IMR-90 (cell line): Measurements from ENCODE around the gene MYF6. TPM values are rescaled to one million over a fixed set of nuclear protein-coding genes. Genes with fewer than 3 reads are reported as not detected.

Source experiments
- ATAC-seq: fragments of 200-7000 bp; cut with Tn5 transposase; 2 replicates; pipeline ENCODE4 v1.9.1; 2020; ENCODE audit warnings: low read depth, mild to moderate bottlenecking, moderate library complexity
- BruUV-seq: library from RNA; stranded (reverse); fragments of 400-500 nt; replicated peaks from 2 replicates; lab custom pipeline; 2021; lab: Mats Ljungman, UMichigan
- CTCF ChIA-PET: fragments of 300-600 bp; formaldehyde crosslinking; extraction: SDS; loops from one replicate; lab custom pipeline; 2021; ENCODE audit warnings: antibody characterized with exemption; lab: Yijun Ruan, JAX
- POLR2A ChIA-PET: fragments of 300-600 bp; sonication (Branson Sonifier 250); formaldehyde crosslinking; loops from one replicate; lab custom pipeline; 2022; ENCODE audit warnings: antibody characterized with exemption; ENCODE audit not compliant: unreplicated experiment; lab: Charles Lee
- DNase-seq: peaks from one replicate; pipeline ENCODE4 v3.0.0; 2013
- H2AFZ ChIP-seq: replicated peaks from 2 replicates; pipeline ENCODE3; 2013; ENCODE audit warnings: low read length, mild to moderate bottlenecking; ENCODE audit not compliant: poor library complexity
- H2AK5ac ChIP-seq: 2 replicates; pipeline ENCODE4 v1.6.1; 2013; ENCODE audit warnings: low read depth, low read length, inconsistent platforms
- H2AK9ac ChIP-seq: replicated peaks from 2 replicates; pipeline ENCODE3; 2013; ENCODE audit warnings: mild to moderate bottlenecking, low read depth, low read length, moderate library complexity; ENCODE audit not compliant: poor library complexity
- H2BK120ac ChIP-seq: 2 replicates; pipeline ENCODE4 v1.6.1; 2013; ENCODE audit warnings: low read depth, low read length, inconsistent platforms
- H2BK15ac ChIP-seq: 3 replicates; pipeline ENCODE4 v1.6.1; 2013; ENCODE audit warnings: low read depth, low read length, inconsistent platforms
- H2BK20ac ChIP-seq: 2 replicates; pipeline ENCODE4 v1.6.1; 2013; ENCODE audit warnings: low read depth, mild to moderate bottlenecking, inconsistent platforms, low read length, moderate library complexity
- H2BK5ac ChIP-seq: 2 replicates; pipeline ENCODE4 v1.6.1; 2013; ENCODE audit warnings: mild to moderate bottlenecking, low read depth, low read length, inconsistent platforms; ENCODE audit not compliant: poor library complexity, severe bottlenecking
- H3K14ac ChIP-seq: replicated peaks from 2 replicates; pipeline ENCODE4 v1.6.1; 2013; ENCODE audit warnings: low read depth, low read length, inconsistent platforms
- H3K18ac ChIP-seq: 2 replicates; pipeline ENCODE4 v1.6.1; 2013; ENCODE audit warnings: low read depth, low read length, control low read depth
- H3K23ac ChIP-seq: 2 replicates; pipeline ENCODE4 v1.6.1; 2013; ENCODE audit warnings: low read depth, low read length, inconsistent platforms
- H3K27ac ChIP-seq: 2 replicates; pipeline ENCODE4 v1.5.1; 2013; ENCODE audit warnings: mild to moderate bottlenecking, control low read depth, low read length; ENCODE audit not compliant: insufficient read depth
- H3K27me3 ChIP-seq: 2 replicates; pipeline ENCODE4 v1.6.1; 2013; ENCODE audit warnings: low read length; ENCODE audit not compliant: control insufficient read depth, insufficient read depth
- H3K36me3 ChIP-seq: 2 replicates; pipeline ENCODE4 v1.6.1; 2013; ENCODE audit warnings: low read length, mixed read lengths; ENCODE audit not compliant: control insufficient read depth, insufficient read depth
- H3K4ac ChIP-seq: 2 replicates; pipeline ENCODE4 v1.6.1; 2013; ENCODE audit warnings: low read depth, low read length, inconsistent platforms
- H3K4me1 ChIP-seq: 2 replicates; pipeline ENCODE4 v1.6.1; 2013; ENCODE audit warnings: low read length, mixed read lengths; ENCODE audit not compliant: control insufficient read depth, insufficient read depth
- H3K4me2 ChIP-seq: 2 replicates; pipeline ENCODE4 v1.6.1; 2013; ENCODE audit warnings: low read depth, mild to moderate bottlenecking, control low read depth, low read length, moderate library complexity
- H3K4me3 ChIP-seq: 2 replicates; pipeline ENCODE4 v1.5.1; 2013; ENCODE audit warnings: low read depth, mild to moderate bottlenecking, control low read depth, low read length, moderate library complexity; ENCODE audit not compliant: insufficient read depth
- H3K56ac ChIP-seq: 2 replicates; pipeline ENCODE4 v1.6.1; 2013; ENCODE audit warnings: low read length, inconsistent platforms; ENCODE audit not compliant: insufficient read depth; ENCODE audit errors: extremely low read depth
- H3K79me1 ChIP-seq, 2 experiments: 2 replicates each; pipeline ENCODE4 v1.6.1; 2013; ENCODE audit warnings: low read length in 2 of 2, inconsistent platforms in 1 of 2, low read depth in 1 of 2
- H3K9ac ChIP-seq: 2 replicates; pipeline ENCODE4 v1.6.1; 2013; ENCODE audit warnings: low read depth, low read length, control low read depth
- H3K9me1 ChIP-seq: 2 replicates; pipeline ENCODE4 v1.6.1; 2013; ENCODE audit warnings: low read length, inconsistent platforms; ENCODE audit not compliant: insufficient read depth
- H3K9me3 ChIP-seq: 2 replicates; pipeline ENCODE4 v1.6.1; 2013; ENCODE audit warnings: low read length; ENCODE audit not compliant: control insufficient read depth, insufficient read depth
- H4K20me1 ChIP-seq: 2 replicates; pipeline ENCODE4 v1.6.1; 2013; ENCODE audit warnings: low read length, inconsistent platforms; ENCODE audit not compliant: insufficient read depth
- H4K5ac ChIP-seq: 2 replicates; pipeline ENCODE4 v1.6.1; 2013; ENCODE audit warnings: mild to moderate bottlenecking, low read depth, low read length, control low read depth
- H4K8ac ChIP-seq, 2 experiments: 2 replicates each; pipeline ENCODE4 v1.6.1; 2013; ENCODE audit warnings: low read depth in 2 of 2, low read length in 2 of 2, control low read depth in 1 of 2, inconsistent platforms in 1 of 2
- H4K91ac ChIP-seq: 2 replicates; pipeline ENCODE4 v1.6.1; 2013; ENCODE audit warnings: low read depth, low read length, inconsistent platforms; ENCODE audit not compliant: insufficient read depth
- BHLHE40 ChIP-seq: fragments of 150-350 bp; IDR thresholded peaks from 2 replicates; pipeline ENCODE4 v1.6.1; 2016; ENCODE audit warnings: mild to moderate bottlenecking, low read depth, low read length
- CEBPB ChIP-seq: IDR thresholded peaks from 2 replicates; pipeline ENCODE4 v1.6.1; 2012; ENCODE audit warnings: low read depth, low read length, improper control_type of control experiment
- CTCF ChIP-seq: conservative IDR thresholded peaks from 2 replicates; pipeline ENCODE4 v1.5.1; 2012; ENCODE audit warnings: mild to moderate bottlenecking, low read depth, low read length, improper control_type of control experiment
- ELK1 ChIP-seq: fragments of 150-350 bp; IDR thresholded peaks from 2 replicates; pipeline ENCODE4 v1.6.1; 2016; ENCODE audit warnings: low read depth, mild to moderate bottlenecking, low read length, moderate library complexity, borderline replicate concordance
- MAFK ChIP-seq: IDR thresholded peaks from 2 replicates; pipeline ENCODE4 v1.6.1; 2012; ENCODE audit warnings: low read depth, low read length, improper control_type of control experiment
- MXI1 ChIP-seq: IDR thresholded peaks from 2 replicates; pipeline ENCODE4 v1.6.1; 2012; ENCODE audit warnings: low read depth, mild to moderate bottlenecking, low read length, moderate library complexity, borderline replicate concordance
- POLR2A ChIP-seq: IDR thresholded peaks from 2 replicates; pipeline ENCODE4 v1.6.1; 2012; ENCODE audit warnings: mild to moderate bottlenecking, low read depth, low read length
- RAD21 ChIP-seq: IDR thresholded peaks from 2 replicates; pipeline ENCODE4 v1.6.1; 2012; ENCODE audit warnings: low read length, improper control_type of control experiment
- USF2 ChIP-seq: fragments of 150-350 bp; IDR thresholded peaks from 2 replicates; pipeline ENCODE4 v1.6.1; 2017; ENCODE audit warnings: mild to moderate bottlenecking, antibody characterized with exemption, low read length, low read depth
- WGBS, 2 experiments: methylation state at CpG; one replicate each; pipeline versions ENCODE4 v1.1.5 to v1.1.7; 2013; ENCODE audit warnings: missing lambda C conversion rate in 2 of 2; ENCODE audit not compliant: insufficient read length in 1 of 2; ENCODE audit errors: extremely low coverage in 2 of 2; 5-methylcytosine and 5-hydroxymethylcytosine counted together
- dilution Hi-C: fragments of 300-500 bp; cut with HindIII; formaldehyde crosslinking; loops from one replicate; pipeline ENCODE4 v1.14.3; 2018; ENCODE audit warnings: low sequenced_read_pairs; ENCODE audit not compliant: unreplicated experiment
- in situ Hi-C: fragments of 300-500 bp; cut with MboI; formaldehyde crosslinking; loops from 3 replicates; pipeline ENCODE4 v1.14.3; 2019; ENCODE audit warnings: low sequenced_read_pairs, inconsistent platforms, mixed read lengths
- intact Hi-C: fragments of 100-400 bp; cut with micrococcal nuclease; formaldehyde crosslinking; loops from 2 replicates; pipeline ENCODE4 v1.10.0; 2022
- polyA plus RNA-seq, 3 experiments: library from polyadenylated mRNA; depleted of rRNA; stranded (reverse); fragments of >200 nt; gene quantifications; 2 replicates each; pipeline ENCODE4 v1.2.3, GENCODE V29; 2012; ENCODE audit warnings: low replicate concordance in 1 of 3
- total RNA-seq: library from RNA; depleted of rRNA; stranded (reverse); fragments of >200 nt; gene quantifications from 2 replicates; pipeline ENCODE4 v1.2.3, GENCODE V29; 2012

Gene MYF6
- total and polyA plus RNA-seq, 2 of the 4 experiments (the other 2 are of a cell fraction) = not detected

- dilution Hi-C loops (no loop called here), in situ Hi-C loops (no loop called here), intact Hi-C loops (no loop called here)
- no peak overlapping the region for H2BK120ac ChIP-seq
- H2BK20ac ChIP-seq = no peak overlapping the region; the same call in 1 of the 2 replicates
- no peak overlapping the region for H3K4me2 ChIP-seq
- H4K91ac ChIP-seq = no peak overlapping the region
- H3K27me3 ChIP-seq = no peaks in the 10 kb centered on the region
- H4K20me1 ChIP-seq = no peaks in the 10 kb centered on the region
- H3K56ac ChIP-seq = no peak overlapping the region
- H3K4me3 ChIP-seq = no peak overlapping the region
- H2BK15ac ChIP-seq = no peak overlapping the region
- no peak overlapping the region for H3K4ac ChIP-seq
- no CpG with 5 or more reads among the region's 1 CpG for WGBS, 2 experiments
- no peak overlapping the region for H3K18ac ChIP-seq
- H3K79me1 ChIP-seq = no peaks in the 10 kb centered on the region
- no peak overlapping the region for H4K5ac ChIP-seq
- no peak overlapping the region for H2AFZ ChIP-seq
- no peak overlapping the region for H3K23ac ChIP-seq
- TF ChIP-seq MXI1 (no peak), BHLHE40 (no peak), CEBPB (no peak), POLR2A (no peak), ELK1 (no peak), MAFK (no peak), CTCF (no peak), USF2 (no peak), RAD21 (no peak)
- H2AK9ac ChIP-seq = no peak overlapping the region
- no peaks in the 10 kb centered on the region for H3K9me3 ChIP-seq
- no peak overlapping the region for H4K8ac ChIP-seq
- H2AK5ac ChIP-seq = no peak overlapping the region
- H3K9ac ChIP-seq = no peak overlapping the region
- H3K9me1 ChIP-seq = no peaks in the 10 kb centered on the region
- H3K14ac ChIP-seq = no peak overlapping the region
- POLR2A ChIA-PET = interaction anchor here (0.6 kb wide), 1 partner anchor 38 kb away, joined by 3 read pairs; no protein-coding TSS in a partner anchor
- CTCF ChIA-PET = no interaction called here
- H3K27ac ChIP-seq = no peak overlapping the region
- no peaks in the 10 kb centered on the region for H3K4me1 ChIP-seq
- ATAC-seq (no peak), DNase-seq (no peak)
- BruUV-seq = no TSS peak
- H3K36me3 ChIP-seq = no peaks in the 10 kb centered on the region
- H2BK5ac ChIP-seq = no peak overlapping the region
Observed at GRCh38 chr12:80710727-80711449, 3.5 kb downstream of the MYF6 start.
